Lower leg skin (tissue), 4 donors: Measurements from ENCODE around the gene SLC12A4. TPM values are rescaled to one million over a fixed set of nuclear protein-coding genes. Genes with fewer than 3 reads are reported as not detected.

Source experiments
- DNase-seq, 2 donors: peaks; one replicate each; pipeline ENCODE4 v3.0.0-alpha.2; 2019; ENCODE audit warnings: low spot score in 2 of 2
- H3K4me3 ChIP-seq: fragments of 200-600 bp; sonication (generic); 2 replicates; pipeline ENCODE4 v1.5.1; 2017; ENCODE audit warnings: mild to moderate bottlenecking, low read depth; ENCODE audit not compliant: poor library complexity, severe bottlenecking
- POLR2A ChIP-seq, 2 donors: fragments of 450-650 bp; IDR thresholded peaks; one replicate each; pipeline ENCODE4 v1.6.1; 2016 to 2017; ENCODE audit warnings: antibody characterized with exemption in 2 of 2, mild to moderate bottlenecking in 1 of 2, moderate library complexity in 1 of 2
- WGBS, 2 donors: methylation state at CpG; one replicate each; pipeline ENCODE4 v1.1.5; 2018; 5-methylcytosine and 5-hydroxymethylcytosine counted together
- intact Hi-C: fragments of 100-400 bp; cut with DNase I; formaldehyde crosslinking; loops from one replicate; pipeline ENCODE4 v1.15.0; 2023; ENCODE audit warnings: low total_unique reads
- total RNA-seq, 4 donors: library from RNA; depleted of rRNA; stranded (reverse); fragments of >200 nt; gene quantifications; one replicate each; pipeline ENCODE4 v1.1.0, GENCODE V29; 2016
- TF ChIP-seq, protein P1 (sequence below), 3 donors: fragments of 450-650 bp; IDR thresholded peaks; one replicate each; pipeline ENCODE4 v1.5.1; 2016; ENCODE audit warnings: antibody characterized with exemption in 3 of 3, mild to moderate bottlenecking in 3 of 3, moderate library complexity in 2 of 3

Gene SLC12A4
- total RNA-seq, 4 donors from 2014 or later: 31.3 to 74.1 (median 50.9) TPM

DNA sequence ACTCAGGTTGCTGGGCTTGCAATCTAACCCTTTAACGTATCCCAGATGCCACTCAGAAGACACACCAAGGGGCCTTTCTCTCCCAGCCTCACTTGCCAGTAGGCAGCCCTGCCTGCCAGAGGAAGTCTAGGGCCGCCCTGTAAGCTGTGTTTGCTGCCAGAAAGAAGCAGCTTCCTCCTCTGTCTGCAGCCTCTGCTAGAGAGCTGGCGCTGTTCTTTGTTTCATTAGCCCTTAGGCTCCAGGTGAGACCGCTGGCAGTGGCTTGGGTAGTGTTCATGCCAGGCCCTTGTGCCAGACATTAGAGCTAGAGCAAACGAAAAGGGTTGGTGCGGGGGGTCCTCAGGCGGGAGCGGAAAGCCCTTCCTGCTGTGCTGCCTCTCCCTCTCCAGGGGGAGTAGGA lies 45.7 kb downstream of the SLC12A4 start:
- intact Hi-C loops: loop anchor here (10.0 kb wide), 1 partner anchor 98 kb away; no protein-coding TSS in a partner anchor
- H3K4me3 ChIP-seq: no peak overlapping the region
- no peak for DNase-seq

DNA sequence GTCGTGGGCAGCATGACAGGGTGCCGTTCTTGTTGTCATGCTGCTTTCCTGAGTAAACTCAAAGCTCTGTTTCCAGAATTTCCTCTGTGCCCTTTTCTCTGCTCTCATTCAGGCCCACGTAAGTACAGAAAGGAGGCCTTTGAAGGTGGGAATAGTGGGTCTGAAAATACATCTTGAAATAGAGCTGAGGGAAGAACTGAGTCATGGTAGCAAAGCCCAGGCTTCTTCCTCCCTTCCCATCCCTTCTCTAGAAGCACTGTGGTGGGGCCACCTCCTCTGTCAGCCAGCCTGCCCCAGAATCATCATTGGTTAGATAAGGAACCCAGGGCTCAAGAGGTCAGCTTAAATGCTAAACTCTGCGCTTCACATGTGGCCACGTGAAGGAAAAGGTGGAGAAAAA lies 46.2 kb downstream of the SLC12A4 start:
- intact Hi-C loops: loop anchor here (10.0 kb wide), 1 partner anchor 97 kb away; no protein-coding TSS in a partner anchor
- 62 to 65% methylated on average over 5 of the region's 5 CpGs for WGBS, 2 donors
- no peak for DNase-seq
- H3K4me3 ChIP-seq: no peak overlapping the region
- no peak for TF ChIP-seq POLR2A (IDR thresholded peaks at IDR 0.05)
- TF ChIP-seq, protein P1, sequence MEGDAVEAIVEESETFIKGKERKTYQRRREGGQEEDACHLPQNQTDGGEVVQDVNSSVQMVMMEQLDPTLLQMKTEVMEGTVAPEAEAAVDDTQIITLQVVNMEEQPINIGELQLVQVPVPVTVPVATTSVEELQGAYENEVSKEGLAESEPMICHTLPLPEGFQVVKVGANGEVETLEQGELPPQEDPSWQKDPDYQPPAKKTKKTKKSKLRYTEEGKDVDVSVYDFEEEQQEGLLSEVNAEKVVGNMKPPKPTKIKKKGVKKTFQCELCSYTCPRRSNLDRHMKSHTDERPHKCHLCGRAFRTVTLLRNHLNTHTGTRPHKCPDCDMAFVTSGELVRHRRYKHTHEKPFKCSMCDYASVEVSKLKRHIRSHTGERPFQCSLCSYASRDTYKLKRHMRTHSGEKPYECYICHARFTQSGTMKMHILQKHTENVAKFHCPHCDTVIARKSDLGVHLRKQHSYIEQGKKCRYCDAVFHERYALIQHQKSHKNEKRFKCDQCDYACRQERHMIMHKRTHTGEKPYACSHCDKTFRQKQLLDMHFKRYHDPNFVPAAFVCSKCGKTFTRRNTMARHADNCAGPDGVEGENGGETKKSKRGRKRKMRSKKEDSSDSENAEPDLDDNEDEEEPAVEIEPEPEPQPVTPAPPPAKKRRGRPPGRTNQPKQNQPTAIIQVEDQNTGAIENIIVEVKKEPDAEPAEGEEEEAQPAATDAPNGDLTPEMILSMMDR (IDR thresholded peaks at IDR 0.05): no peak

More for the DNA sequence above, 45.7 kb downstream of the SLC12A4 start:
- TF ChIP-seq POLR2A (IDR thresholded peaks at IDR 0.05): no peak
- TF ChIP-seq, protein P1 (IDR thresholded peaks at IDR 0.05): no peak
- WGBS, 2 donors: 38 to 47% methylated on average over 8 of the region's 8 CpGs

DNA sequence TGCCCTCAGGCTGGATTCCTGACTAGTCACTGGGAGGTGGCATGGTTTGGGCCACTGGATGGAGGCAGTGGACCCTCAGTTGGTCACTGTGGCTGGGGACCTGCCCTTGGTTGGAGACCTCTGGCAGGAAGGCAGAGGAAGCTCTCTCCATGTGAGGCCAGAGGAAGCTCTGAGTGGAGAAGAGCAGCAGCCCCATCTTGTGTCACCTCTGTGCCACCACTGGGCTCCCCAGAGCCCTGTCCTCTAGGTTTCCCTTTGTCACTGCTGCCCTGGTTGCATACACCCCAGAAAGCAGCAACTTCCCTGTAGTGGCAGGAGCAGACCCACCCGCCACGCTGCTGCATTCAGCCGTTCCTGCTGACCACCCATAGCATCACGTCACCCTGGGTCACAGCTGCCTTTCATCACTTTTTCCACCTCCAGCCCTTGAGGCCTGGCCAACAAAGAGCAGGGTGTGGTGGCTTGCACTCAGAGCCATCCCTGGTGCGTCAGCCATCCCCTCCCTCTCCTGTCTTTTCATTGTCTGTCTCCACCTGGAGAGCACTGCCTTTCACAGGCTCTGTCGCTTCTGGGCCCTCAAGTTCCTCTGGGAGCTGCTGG lies 48.7 kb downstream of the SLC12A4 start:
- 37 to 39% methylated on average over 6 of the region's 6 CpGs for WGBS, 2 donors
- TF ChIP-seq, protein P1 (IDR thresholded peaks at IDR 0.05): no peak
- no peak for TF ChIP-seq POLR2A (IDR thresholded peaks at IDR 0.05)
- intact Hi-C loops: loop anchor here (10.0 kb wide), 1 partner anchor 95 kb away; no protein-coding TSS in a partner anchor
- H3K4me3 ChIP-seq: no peak overlapping the region
- DNase-seq: no peak

DNA sequence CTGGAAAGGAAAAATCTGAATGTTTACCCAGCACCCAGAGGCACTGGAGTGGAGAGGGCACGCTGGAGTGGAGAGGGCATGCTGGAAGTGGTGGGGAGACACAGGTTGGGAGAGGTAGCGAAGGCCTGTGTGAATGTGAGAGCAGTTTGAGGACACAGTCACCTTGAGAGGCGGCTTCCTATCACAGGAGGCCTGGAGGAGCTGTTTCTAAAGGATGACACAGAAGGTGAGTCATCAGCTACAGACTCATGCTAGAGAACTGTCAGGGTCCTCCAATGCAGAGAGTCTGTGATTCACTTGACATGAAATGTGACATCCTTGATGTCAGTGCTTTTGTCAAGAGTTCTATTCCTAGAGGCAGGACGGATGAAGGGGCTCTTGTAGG lies 50.6 kb downstream of the SLC12A4 start:
- H3K4me3 ChIP-seq: no peak overlapping the region
- no peak for DNase-seq
- WGBS, 2 donors: 54 to 58% methylated on average over 4 of the region's 4 CpGs
- intact Hi-C loops: no loop called here
- no peak for TF ChIP-seq POLR2A (IDR thresholded peaks at IDR 0.05)
- TF ChIP-seq, protein P1 (IDR thresholded peaks at IDR 0.05): no peak

DNA sequence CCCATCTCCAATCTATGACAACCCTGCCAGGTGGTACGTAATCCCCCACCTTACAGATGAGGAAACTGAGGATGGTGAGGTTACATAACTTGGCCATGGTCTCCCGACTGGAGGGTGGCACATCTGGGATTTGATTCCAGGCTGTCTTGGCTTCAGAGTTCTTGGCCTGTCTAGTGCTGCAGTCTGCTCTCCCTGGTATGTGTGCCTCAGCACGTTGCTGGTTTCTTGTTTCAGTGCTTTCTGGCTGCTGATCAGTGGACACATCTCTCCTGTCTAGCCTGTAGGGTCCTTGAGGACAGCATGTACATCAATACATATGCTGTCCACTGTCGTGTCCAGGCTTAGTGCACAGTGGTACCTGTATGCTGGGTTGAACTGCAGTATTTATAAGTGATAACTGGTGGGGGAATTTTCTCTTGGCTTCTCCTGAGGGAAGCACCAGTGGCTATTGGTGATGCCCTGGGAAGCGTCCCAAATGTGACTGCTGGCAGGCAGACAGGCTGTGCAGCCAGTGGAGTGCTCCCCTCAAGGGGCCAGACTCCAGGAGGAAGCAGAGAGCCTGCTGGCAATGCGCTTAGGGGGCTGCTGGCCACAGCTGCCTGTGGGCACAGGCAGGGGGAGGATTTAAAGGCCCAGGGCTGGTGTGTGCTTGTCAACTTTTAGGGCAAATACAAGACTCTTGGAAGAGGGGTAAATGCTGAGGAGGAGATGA lies 51.1 kb downstream of the SLC12A4 start:
- intact Hi-C loops: no loop called here
- DNase-seq: no peak
- no peak for TF ChIP-seq POLR2A (IDR thresholded peaks at IDR 0.05)
- TF ChIP-seq, protein P1 (IDR thresholded peaks at IDR 0.05): no peak
- 39 to 41% methylated on average over 6 of the region's 6 CpGs for WGBS, 2 donors
- H3K4me3 ChIP-seq: no peak overlapping the region
